B cell (primary cell): ENCODE results near the gene ERBB2.

Experiments used
- CTCF ChIP-seq: fragments of 200-600 bp; IDR thresholded peaks from one replicate; pipeline ENCODE4 v1.8.0; 2022; ENCODE audit warnings: antibody characterized with exemption, mild to moderate bottlenecking
- EZH2 ChIP-seq: IDR thresholded peaks from 2 replicates; pipeline ENCODE4 v1.6.1; 2012; ENCODE audit warnings: borderline replicate concordance, low read depth, mild to moderate bottlenecking, moderate library complexity, low read length; ENCODE audit not compliant: insufficient read depth, poor library complexity, severe bottlenecking

DNA sequence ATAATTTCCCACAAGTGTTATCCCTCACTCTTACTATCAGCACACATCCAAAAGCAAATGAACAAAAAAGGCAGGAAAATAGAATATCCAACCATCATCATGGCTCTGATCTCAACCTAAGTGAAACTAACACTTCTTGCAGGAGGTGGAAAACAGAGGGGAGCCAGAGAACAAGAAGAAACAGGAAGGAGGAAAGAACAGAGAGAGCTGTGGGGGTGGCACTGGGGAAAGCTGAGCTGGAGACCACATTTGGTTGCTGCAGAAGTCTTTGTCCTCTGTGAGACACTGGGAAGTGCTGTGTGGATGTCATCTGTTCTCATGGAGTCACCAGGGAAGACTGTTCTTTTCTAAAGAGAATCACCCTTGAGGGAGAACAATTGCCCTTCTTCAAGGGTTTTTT, 72.6 kb downstream of the ERBB2 start:
- TF ChIP-seq CTCF: no peak
- no peak for TF ChIP-seq EZH2
